NCI-H2171 (cell line): Measurements from ENCODE around the gene CEACAM16.

Experiments
- DNase-seq: peaks from one replicate; lab custom pipeline; 2025; lab: John Stamatoyannopoulos, UW

Gene CEACAM16

DNA sequence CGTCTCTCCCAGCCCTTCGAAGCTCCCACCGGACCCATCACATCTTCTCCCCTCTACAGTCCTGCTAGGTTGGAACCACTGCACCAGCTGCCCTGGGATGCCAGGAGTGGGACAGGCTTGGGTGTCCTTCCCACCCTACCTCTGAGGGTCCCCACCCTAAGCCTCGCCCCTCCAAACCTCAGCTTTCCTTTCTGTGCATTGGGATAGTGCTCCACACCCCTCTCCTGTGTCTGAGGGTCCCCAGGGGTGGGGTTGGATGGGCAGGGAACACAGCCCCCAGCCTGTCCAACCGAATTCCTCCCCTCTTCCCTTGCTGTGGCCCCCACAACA, 47.6 kb downstream of the CEACAM16 start:
- DNase-seq, result no peak

DNA sequence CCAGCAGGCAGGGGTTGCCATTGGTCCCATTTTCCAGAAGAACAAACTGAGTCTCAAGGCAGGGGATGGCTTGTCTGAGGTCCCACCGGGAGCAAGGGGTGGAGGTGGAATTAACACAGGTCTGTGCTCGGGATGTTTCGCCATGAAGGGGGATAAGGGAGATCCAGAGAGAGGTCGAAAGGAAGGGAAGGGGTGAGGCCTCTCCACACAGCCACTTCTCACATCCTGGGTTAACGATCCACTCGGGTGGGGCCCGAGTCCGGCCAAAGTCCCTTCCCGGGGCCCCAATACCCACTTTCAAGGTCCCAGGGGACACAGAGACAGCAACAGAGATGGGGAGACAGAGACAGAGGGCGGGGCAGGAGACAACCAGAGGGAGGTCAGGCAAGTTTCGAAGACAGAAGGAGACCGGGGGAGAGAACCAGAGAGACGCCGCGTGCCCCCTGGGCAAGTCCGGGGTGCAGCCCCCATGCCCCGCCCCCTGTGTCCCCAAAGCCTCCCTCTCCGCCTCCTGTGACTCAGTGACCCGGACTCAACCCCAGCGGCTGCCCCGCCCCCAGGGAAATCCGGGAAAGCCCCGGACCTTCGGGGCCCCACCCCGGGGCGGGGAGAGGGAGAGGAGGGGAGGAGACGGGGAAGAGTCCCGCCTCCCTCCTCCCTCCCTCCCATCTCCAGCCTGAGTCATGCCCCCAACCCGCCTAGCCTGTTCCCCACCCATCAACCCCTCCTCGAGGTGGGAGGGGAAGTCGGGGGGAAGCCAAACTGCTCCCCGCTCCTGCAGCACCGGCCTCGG, 48.2 kb downstream of the CEACAM16 start:
- peak; percentile 60 for DNase-seq

DNA sequence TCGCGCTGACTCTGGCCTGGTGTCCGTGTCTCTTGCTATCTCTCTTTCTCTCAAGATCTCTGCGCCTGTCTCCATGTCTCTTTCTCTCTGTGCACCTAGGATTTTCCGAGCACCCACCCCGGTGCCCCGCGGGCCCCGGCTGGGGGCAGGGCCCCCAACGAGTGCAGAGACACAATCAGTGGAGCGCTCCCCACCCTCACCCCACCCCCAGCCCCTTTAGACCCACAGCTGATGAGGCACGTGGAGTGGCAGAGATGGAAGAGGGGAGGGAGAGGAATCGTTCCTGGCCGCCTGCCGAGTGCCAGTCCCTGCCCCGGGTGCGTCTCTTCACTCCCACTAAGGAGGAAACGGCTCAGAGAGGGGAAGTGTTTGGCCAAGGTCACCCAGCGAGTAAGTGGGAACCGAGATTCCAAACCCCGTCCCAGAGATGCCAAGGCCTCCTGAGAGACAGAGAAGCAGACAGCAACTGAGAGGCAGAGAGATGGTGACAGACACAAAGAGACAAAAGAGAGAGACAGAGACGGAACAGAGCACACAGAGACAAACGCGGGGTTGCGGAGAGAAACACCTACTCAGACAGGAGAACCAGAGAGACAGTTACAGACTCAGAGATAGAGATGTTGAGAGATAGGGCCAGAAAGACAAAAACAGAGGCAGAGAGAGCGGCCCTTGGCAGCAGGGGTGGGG, 48.9 kb downstream of the CEACAM16 start:
- no peak for DNase-seq

DNA sequence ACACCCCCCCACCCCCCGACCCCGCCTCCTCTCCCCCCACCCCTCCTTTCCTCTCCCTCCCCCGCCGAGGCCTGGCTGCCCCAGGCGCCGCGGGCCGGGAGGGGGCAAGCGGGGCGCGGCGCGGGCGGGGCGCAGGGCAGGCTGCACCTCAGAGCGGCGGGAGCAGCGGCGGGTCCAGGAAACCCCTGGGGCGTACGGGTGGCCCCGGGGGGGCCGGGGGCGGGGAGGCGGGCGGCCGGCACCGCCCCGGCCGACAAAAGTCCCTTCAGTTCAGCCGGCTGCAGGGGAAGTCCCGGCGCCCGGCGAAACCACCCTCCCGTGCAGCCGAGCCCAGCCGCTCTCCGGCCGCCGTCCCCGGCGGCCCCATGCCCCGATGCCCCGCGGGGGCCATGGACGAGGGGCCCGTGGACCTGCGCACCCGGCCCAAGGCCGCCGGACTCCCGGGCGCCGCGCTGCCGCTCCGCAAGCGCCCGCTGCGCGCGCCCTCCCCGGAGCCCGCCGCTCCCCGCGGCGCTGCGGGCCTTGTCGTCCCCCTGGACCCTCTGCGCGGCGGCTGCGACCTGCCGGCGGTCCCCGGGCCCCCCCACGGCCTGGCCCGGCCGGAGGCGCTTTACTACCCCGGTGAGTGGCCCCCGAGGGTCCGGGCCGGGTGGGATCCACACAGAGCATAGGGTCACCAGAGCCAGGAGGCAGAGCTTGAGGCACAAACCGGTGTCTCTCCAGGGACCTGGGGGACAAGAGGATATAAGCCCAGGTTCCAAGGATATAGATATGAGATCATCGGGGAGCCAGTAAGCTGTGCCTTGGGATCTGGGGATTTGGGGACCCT, 49.7 kb downstream of the CEACAM16 start, which contains the start of gene BCL3:
Gene BCL3, plus strand, starts transcription at position 283 of the 829 bp plus-strand sequence. Its CDS starts 83 bp downstream, at position 366.
- no peak for DNase-seq

DNA sequence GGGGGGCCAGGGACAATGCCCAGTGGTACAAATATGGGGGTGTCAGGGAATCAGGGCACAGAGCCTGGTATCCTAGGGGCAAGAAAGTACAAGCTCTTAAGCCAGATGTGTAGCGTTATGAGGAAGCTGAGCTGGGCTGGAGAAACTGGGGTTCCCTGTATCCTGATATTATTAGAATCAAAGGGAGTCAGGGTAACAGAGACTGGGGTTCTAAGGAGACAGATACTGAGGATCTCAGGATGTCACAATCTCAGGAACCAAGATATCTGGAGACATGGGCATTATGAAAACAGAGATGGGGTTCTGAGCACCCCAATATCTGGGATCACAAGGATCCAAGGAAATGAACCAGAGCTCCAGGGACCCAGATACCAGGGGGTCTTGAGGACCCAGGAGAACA, 50.3 kb downstream of the CEACAM16 start:
- DNase-seq, result no peak

DNA sequence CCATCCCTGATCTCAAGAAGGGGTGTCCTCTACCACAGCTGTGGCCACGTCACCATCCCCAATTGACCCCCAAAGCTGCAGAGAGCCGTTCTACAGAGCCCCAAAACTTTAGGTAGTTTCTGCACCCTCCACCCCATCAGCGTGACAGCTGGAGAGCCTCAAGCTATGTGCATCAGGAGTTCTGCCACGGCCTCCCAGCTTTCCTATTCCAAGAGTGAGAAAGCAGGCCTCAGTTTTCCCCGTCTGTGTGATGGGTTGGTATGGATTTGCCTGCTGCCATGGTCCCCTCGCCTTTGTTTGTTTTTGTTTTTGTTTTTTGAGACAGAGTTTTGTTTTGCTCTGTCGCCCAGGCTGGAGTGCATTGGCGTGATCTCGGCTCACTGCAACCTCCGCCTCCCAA, 51.0 kb downstream of the CEACAM16 start:
- DNase-seq, result no peak

DNA sequence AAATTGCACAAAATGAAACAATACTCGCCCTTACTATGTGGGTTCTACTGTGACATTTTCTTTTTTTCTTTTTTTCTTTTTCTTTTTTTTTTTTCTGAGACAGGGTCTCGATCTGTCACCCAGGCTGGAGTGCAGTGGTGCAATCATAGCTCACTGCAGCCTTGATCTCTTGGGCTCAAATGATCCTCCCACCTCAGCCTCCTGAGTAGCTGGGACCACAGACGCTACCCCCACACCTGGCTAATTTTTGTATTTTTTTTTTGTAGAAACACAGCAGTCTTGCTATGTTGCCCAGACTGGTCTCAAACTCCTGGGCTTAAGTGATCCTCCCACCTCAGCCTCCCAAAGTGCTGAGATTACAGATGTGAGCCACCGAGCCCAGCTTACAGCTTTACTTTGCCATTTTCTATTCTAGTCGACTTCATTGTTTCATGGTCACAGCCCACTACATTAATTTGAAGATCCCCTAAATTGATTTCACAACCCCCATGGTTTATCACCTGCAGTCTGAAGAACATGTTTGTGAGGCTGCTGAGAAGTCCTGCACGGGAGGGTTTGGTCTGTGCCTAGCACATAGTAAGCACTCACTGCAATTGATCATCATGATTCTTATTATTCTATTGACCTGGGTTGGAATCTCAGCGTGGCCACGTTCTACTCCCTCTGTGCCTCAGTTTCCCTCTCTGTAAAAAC, 53.3 kb downstream of the CEACAM16 start:
- DNase-seq, result no peak

DNA sequence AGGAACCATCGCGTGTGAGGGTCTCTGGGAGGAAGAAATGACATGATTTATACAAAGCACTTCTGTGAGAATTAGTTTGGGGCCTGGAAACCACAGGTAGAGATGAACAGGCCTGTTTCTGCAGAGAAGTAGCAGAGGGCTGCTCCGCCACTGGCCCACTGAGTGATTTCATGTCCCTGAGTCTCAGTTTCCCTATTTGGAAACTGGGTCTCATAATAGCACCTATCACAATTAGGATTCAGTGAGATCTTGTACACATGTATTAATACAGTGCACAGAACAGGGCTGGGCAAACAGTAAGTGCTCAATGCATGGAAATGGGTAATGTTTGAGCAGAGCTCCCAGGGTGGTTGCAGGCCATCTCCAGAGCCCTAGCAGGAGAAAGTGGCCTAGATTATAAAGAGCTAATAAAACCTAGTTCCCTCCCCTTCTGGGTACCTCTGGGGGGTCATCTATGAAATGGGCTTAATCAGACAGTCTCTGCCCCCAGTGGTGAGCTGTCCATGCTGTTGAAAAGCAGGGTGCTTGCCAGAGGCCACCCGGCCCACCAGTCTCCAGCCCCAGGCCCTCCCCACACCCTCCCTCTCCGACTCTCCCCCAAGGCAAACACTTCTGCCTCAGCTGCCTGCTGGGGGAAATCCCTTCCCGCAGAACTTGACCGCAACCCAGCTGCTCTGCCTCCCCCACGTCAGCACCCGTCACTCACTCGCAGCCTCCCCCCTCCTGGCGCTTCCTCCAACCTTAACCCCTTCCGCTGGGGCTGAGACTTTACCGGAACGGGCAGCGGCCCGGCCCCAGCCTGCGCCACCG, 54.1 kb downstream of the CEACAM16 start:
- no peak for DNase-seq

DNA sequence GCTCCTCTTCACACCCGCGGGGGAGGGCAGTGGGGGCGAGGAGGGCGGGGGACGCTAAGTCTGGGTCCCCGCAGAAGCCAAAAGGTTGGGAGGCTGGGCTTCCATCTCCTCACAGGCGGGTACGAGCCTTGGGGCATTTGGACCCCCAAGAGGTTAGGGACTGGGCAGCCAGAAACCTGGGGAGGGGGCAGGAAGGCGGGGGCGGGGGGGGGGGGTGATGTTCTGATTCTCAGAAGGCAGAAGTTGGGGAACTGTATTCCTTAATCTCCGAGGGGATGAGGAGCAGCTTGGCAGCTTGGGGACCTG, 54.6 kb downstream of the CEACAM16 start:
- DNase-seq, result no peak

DNA sequence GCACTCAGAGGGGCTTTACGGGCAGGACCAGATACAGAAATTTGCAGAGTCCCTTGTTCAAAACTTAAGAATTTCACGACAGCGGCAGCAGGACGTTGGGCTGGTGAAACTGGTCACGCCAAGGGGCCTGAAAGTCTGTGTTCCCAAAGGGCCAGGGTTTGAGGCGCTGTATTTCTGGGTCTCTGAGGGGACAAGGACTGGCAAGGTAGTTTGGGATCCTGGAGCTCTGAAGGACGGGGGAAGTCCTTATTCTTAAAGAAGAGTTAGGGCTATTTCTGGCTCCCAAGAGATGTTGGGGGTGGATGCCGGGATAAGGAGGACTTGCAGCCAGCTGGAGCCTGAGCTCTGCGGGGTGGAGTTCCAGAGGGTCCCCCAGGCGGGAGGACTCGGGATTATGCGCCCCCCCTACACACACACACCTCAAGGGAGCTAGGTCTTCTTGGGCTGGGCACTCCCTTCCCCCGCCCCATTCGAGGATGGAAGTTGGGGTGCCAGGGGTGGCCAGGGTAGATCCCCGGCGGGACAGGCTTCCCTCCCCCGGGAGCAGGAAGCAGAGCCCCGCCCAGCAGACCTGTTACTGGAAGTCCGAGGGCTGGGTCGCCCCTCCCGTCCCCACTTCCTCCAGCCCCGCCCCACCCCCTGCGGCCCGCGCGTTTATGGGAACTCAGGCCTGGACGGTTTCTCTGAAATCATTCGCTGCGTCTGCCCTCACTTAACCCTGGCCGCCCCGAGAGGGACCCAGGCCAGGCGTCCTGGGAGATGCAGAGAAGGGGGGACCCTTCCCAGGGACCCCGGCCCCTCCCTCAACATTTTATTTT, 55.2 kb downstream of the CEACAM16 start:
- DNase-seq, result no peak

DNA sequence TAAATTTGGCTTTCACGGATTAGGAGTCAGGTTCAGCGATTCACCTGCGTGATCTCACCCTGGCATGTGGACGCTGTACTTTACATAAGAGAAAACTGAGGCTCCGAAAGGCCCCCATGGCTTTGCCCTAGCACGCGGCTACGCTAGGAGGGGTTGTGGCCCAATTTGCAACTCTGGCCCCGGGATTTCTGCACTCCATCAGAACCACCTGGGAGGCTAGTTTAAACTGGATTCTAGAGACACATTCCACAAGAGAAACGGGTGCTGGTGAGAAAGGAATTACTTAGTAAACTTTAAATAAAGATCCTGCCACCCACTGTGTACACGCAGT, 55.8 kb downstream of the CEACAM16 start:
- no peak for DNase-seq

DNA sequence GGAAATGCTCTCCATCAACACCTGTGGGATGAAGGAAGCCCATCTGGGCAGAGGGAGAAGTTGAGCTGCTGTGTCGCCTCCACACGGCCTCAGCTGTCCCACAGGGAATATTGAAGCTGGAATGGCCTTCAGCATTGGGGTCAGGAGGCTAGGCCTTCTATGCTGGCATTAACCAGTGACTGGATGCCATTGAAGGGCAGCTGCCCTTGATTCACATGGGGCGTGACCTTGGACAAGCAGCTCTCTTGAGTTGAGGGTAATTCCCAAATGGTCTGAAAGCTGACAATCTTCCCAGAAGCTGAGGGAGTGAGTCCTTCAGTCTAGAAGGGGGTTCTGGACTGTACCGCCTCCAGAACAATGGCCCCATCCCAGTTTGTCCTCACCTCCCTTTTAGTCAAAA, 56.3 kb downstream of the CEACAM16 start:
- DNase-seq, result no peak

DNA sequence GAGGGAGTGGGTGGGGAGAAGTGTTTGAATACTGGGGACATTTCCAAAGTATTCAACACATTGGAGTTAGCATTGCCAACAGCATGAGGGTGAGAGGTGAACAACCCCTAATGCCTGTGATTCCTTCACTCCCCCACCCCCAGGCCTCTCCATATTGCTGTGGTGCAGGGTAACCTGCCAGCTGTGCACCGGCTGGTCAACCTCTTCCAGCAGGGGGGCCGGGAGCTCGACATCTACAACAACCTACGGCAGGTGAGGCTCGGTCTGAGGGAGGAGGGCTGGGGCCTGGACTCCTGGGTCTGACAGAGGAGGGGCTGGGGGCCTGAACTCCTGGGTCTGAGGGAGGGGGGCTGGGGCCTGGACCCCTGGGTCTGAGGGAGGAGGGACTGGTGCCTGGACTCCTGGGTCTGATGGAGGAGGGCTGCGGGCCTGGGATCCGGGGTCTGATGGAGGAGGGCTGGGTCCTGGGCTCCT, 57.2 kb downstream of the CEACAM16 start:
- no peak for DNase-seq

DNA sequence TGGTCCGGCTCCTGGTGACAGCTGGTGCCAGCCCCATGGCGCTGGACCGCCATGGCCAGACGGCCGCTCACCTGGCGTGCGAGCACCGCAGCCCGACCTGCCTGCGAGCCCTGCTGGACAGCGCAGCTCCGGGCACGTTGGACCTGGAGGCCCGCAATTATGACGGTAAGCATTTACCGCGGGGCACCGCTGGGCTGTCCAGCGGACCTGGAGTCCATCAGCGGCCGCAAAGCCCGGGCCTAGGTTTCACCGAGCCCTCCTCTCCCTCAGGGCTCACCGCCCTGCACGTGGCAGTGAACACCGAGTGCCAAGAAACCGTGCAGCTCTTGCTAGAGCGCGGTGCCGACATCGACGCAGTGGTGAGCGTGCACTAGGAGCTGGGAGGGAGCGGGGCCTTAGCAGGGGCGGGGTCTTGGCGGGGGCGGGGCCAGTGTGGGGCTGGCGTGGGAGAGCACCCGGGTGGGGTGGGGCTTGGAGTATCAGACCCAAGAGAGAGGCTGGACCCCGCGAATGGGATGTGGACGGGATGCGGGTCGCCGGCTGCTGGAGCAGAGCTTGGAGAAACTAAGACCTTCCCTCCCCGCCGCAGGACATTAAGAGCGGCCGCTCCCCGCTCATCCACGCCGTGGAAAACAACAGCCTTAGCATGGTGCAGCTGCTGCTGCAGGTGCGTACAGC, 58.2 kb downstream of the CEACAM16 start:
- DNase-seq, result no peak

DNA sequence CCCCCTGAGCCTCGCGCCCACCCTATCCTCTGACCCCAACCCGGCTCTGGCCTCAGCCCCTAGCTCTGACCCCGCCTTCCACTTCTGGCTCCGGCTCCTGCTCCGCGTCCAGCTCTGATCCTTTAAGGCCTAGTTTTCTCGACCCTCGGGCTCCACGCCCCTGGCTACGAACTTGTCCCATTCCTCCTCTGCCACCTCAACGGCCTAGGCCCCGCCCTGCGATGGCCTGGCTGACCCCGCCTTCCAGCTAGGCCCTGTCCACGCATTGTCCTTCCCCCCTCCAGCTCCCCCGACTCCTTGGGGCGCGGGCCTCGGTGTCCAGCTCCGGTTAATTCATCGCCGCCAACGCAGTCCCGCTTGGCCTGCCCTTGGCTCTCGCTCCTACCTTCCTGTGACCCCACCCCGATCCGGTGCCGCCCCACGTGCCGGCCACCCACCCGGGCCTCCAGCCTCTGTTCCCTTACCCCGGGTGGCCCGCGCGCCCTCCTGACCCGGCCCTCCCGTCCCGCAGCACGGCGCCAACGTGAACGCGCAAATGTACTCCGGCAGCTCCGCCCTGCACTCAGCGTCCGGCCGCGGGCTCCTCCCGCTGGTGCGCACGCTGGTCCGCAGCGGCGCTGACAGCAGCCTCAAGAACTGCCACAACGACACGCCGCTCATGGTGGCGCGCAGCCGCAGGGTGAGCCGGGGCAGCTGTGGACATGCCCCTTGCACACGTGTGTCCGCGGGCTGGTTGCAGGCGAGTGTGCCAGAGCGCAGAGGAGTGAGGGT, 59.0 kb downstream of the CEACAM16 start:
- DNase-seq, result no peak

DNA sequence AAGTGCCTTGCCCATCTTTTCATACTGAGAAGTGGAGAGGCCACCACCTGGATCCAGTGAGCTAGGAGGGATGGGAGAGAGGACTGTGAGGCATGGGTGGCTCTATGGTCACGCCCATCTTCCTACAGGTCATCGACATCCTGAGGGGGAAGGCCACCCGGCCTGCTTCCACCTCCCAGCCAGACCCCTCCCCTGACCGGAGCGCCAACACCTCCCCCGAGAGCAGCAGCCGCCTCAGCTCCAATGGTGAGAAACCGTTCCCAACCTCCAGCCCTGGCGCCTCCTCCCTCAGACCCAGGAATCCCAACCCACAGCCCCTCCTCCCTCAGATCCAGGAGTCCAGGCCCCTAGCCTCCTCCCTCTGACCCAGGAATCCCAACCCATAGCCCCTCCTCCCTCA, 59.6 kb downstream of the CEACAM16 start:
- no peak for DNase-seq

DNA sequence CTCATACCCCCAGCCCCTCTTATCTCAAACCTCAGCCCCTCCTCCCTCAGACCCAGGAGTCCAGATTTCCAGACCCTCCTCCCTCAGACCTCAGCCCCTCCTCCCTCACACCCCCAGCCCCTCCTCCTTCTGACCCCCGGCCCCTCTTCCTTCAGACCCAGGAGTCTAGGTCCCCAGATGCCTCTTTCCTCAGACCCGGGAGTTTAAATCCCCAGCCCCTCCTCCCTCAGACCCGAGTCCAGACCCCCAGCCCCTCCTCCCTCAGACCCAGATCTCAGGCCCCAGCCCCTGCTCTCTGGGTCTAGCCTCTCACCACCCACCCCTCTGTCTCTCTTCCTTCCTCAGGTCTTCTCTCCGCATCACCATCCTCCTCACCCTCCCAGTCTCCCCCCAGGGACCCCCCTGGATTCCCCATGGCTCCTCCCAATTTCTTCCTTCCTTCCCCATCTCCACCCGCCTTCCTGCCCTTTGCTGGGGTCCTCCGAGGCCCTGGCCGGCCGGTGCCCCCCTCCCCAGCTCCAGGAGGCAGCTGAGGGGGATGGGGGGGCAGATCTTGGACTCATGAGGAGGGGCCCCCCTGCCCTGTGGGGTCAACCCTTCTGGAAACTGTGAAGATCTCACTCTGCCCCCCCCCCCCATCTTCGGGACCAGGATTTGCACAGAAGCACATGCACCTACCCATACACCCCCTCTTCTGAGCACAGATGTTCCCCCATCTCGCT, 60.3 kb downstream of the CEACAM16 start:
- DNase-seq, result no peak
